ENCODE measurements around the gene TRIB2.

TRIB2 gene

DNA sequence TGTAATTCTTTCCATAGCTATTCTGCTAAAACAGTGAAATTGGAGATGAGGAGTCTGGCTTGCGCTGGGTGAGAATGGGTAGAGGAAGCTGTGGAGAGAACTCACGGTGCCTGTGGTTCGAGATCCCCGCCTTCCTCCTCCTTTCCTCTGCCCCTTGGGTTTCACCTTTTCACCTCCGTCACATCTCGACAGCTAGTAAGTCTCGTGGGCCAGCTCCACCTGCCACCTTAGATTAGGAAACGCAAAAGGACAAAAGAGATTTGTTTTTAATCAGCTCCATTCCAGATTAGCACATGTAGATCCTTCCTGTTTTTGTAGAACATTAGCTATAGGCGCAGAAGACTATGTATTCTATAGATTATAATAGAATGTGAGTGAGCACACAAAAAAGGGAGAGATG lies 20.6 kb downstream of the TRIB2 start:
- no peaks in the 10 kb centered on the region for H3K4me1 ChIP-seq (ENCODE audit: control insufficient read depth, insufficient read depth, low read length)
- H3K27me3 ChIP-seq (ENCODE audit: control insufficient read depth, insufficient read depth, low read length), result no peaks in the 10 kb centered on the region
- H3K9ac ChIP-seq (ENCODE audit: low read depth, low read length), result no peak overlapping the region
- no peak overlapping the region for H3K4me3 ChIP-seq (ENCODE audit: low read depth, low read length)
- H3K36me3 ChIP-seq (ENCODE audit: control insufficient read depth, insufficient read depth, low read length), result peaks cover 19% of the 10 kb centered on the region
- no peaks in the 10 kb centered on the region for H3K9me3 ChIP-seq (ENCODE audit: control insufficient read depth, insufficient read depth, low read length)

- Histone ChIP-seq H3K4me3 (ENCODE audit: low read depth, low read length) (no peak overlapping the region), H3K9me3 (ENCODE audit: control insufficient read depth, insufficient read depth, low read length) (no peaks in the 10 kb centered on the region), H3K9ac (ENCODE audit: low read depth, low read length) (no peak overlapping the region), H3K36me3 (ENCODE audit: control insufficient read depth, insufficient read depth, low read length) (peaks cover 19% of the 10 kb centered on the region), H3K4me1 (ENCODE audit: control insufficient read depth, insufficient read depth, low read length) (no peaks in the 10 kb centered on the region), H3K27me3 (ENCODE audit: control insufficient read depth, insufficient read depth, low read length) (no peaks in the 10 kb centered on the region)
These were observed 21.2 kb downstream of the TRIB2 start for GRCh38 chr2:12737738-12738485.

DNA sequence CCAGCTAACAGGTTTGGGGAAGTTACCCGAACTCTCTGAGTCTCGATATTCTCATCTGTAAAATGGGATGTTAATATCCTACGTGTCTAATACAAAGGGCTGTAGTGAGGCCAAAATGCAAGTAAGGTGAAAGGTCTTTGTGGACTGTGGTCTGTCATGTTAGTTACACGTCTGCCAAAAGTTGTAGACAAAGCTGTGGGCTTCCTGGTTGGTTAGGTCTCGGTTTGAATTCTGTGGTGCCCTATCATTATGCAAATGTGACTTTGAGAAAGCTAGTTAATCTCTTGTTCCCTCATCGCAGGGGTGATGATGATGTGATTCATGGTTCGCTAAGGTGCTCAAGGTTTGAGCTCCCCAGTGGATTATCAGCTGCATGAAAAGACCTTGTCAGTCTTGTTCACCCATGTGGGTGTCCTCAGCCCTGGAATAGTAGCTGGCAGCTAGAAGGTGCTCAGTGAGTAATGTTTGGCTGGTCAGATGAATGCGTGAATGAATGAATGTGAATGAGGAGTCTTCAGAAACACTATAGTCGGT lies 23.1 kb downstream of the TRIB2 start:
- no peaks in the 10 kb centered on the region for H3K27me3 ChIP-seq (ENCODE audit: control insufficient read depth, insufficient read depth, low read length)
- H3K4me1 ChIP-seq (ENCODE audit: control insufficient read depth, insufficient read depth, low read length), result no peaks in the 10 kb centered on the region
- no peak overlapping the region for H3K9ac ChIP-seq (ENCODE audit: low read depth, low read length)
- no peaks in the 10 kb centered on the region for H3K9me3 ChIP-seq (ENCODE audit: control insufficient read depth, insufficient read depth, low read length)
- no peak overlapping the region for H3K4me3 ChIP-seq (ENCODE audit: low read depth, low read length)
- peaks cover 19% of the 10 kb centered on the region for H3K36me3 ChIP-seq (ENCODE audit: control insufficient read depth, insufficient read depth, low read length)

- no peak overlapping the region for H3K4me3 ChIP-seq (ENCODE audit: low read depth, low read length)
- H3K9ac ChIP-seq (ENCODE audit: low read depth, low read length), result no peak overlapping the region
- H3K36me3 ChIP-seq (ENCODE audit: control insufficient read depth, insufficient read depth, low read length), result peaks cover 15% of the 10 kb centered on the region
- no peaks in the 10 kb centered on the region for H3K4me1 ChIP-seq (ENCODE audit: control insufficient read depth, insufficient read depth, low read length)
- H3K27me3 ChIP-seq (ENCODE audit: control insufficient read depth, insufficient read depth, low read length), result no peaks in the 10 kb centered on the region
- no peaks in the 10 kb centered on the region for H3K9me3 ChIP-seq (ENCODE audit: control insufficient read depth, insufficient read depth, low read length)
These were observed 24.6 kb downstream of the TRIB2 start for GRCh38 chr2:12741380-12741779.

DNA sequence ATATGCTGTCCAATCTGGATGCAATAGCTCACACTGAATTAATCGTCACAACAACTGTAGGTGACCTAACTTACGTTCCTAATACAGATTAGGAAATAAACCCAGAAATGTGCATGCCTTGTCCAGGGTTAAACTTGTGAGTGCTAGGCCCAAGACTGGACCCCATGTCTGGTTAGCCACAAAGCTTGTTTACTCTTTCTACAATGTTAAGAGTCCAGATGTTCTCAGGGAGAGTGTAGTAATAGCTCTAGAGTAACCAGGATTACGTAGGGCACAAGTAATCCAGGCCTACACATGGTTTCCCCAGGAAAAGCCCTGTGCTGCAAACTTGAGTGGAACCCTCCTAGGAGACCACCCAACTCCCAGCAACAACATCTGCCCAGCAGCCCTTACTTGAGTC lies 26.2 kb downstream of the TRIB2 start:
- no peaks in the 10 kb centered on the region for H3K27me3 ChIP-seq (ENCODE audit: control insufficient read depth, insufficient read depth, low read length)
- H3K36me3 ChIP-seq (ENCODE audit: control insufficient read depth, insufficient read depth, low read length), result peaks cover 10% of the 10 kb centered on the region
- no peaks in the 10 kb centered on the region for H3K4me1 ChIP-seq (ENCODE audit: control insufficient read depth, insufficient read depth, low read length)
- no peak overlapping the region for H3K4me3 ChIP-seq (ENCODE audit: low read depth, low read length)
- no peaks in the 10 kb centered on the region for H3K9me3 ChIP-seq (ENCODE audit: control insufficient read depth, insufficient read depth, low read length)
- no peak overlapping the region for H3K9ac ChIP-seq (ENCODE audit: low read depth, low read length)

DNA sequence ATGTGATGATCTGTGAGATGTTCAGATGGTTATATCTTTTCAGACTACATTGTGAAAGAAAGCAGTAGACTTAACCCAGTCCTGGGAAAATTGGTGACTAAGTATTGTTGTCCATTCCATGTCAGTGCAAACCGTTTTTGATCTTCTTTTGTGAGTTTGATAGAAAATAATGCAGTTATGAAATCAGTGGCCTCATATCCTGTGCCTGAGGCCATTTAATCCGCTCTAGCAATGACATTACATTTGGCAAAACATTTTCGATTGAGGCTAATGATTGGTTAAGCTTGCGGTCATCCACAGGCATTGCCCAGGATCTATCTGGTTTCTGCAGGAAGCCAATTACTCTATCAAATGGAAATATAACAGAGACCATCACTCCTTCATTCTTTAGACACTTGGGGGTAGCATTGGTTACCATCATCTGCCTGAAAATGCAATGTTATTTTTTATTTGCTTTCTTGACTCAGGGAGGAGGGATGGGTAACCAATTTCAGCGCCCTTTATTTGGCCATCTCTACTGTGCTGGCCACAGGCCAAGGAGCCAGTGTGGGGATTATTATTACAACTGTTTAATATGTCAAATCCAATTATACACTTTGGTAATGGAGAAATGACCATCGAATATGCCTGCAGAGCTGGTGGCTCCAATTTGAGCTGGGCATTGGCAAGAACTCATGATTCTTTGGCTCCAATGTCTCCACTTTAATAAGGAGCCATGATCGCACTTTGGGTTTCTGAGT lies 33.6 kb downstream of the TRIB2 start:
- H3K4me1 ChIP-seq (ENCODE audit: control insufficient read depth, insufficient read depth, low read length), result peaks cover 7% of the 10 kb centered on the region
- no peaks in the 10 kb centered on the region for H3K36me3 ChIP-seq (ENCODE audit: control insufficient read depth, insufficient read depth, low read length)
- H3K9me3 ChIP-seq (ENCODE audit: control insufficient read depth, insufficient read depth, low read length), result no peaks in the 10 kb centered on the region
- no peaks in the 10 kb centered on the region for H3K27me3 ChIP-seq (ENCODE audit: control insufficient read depth, insufficient read depth, low read length)
- no peak overlapping the region for H3K4me3 ChIP-seq (ENCODE audit: low read depth, low read length)
- H3K9ac ChIP-seq (ENCODE audit: low read depth, low read length), result no peak overlapping the region

DNA sequence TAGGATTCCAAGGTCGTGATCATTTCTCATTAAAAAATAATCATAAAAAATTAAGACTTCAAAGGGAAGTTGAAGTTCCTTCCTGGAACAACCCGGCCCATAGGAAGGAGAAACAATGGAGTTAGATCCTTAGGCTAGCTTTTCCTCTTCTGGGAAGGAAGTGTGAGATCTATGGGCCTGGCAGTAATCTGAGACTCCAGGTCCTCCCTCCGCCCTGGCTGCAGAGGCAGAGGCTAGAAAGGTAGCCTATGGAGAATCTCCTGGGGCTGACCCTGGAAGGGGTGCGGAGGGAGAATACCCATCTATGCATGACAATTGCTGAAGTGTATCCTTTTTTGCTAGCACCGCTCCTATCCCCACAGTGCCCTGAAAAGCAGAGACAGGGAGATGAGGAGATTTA lies 37.9 kb downstream of the TRIB2 start:
- H3K9me3 ChIP-seq (ENCODE audit: control insufficient read depth, insufficient read depth, low read length), result no peaks in the 10 kb centered on the region
- H3K4me3 ChIP-seq (ENCODE audit: low read depth, low read length), result no peak overlapping the region
- H3K4me1 ChIP-seq (ENCODE audit: control insufficient read depth, insufficient read depth, low read length), result peaks cover 10% of the 10 kb centered on the region
- no peak overlapping the region for H3K9ac ChIP-seq (ENCODE audit: low read depth, low read length)
- H3K36me3 ChIP-seq (ENCODE audit: control insufficient read depth, insufficient read depth, low read length), result no peaks in the 10 kb centered on the region
- peaks cover 2% of the 10 kb centered on the region for H3K27me3 ChIP-seq (ENCODE audit: control insufficient read depth, insufficient read depth, low read length)

DNA sequence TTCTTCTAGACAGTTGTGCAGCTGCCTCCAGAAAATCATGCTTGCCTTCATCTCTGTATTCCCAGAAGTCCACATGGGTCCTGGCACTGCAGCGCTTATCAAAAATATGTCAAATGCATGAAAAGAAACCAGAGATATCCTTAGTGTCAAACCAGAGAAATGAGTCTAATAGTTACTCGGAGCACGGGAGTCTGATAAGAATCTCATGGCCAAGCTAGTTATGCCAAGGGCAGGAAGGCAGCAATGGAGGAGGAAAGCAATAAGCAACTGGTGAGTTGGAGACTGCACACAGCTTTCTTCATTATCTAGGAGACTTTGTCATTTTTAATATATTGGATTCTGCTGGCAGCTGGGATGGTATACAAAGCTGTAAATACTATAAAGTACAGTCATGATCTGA lies 38.6 kb downstream of the TRIB2 start:
- Histone ChIP-seq H3K4me3 (ENCODE audit: low read depth, low read length) (no peak overlapping the region), H3K4me1 (ENCODE audit: control insufficient read depth, insufficient read depth, low read length) (peaks cover 10% of the 10 kb centered on the region), H3K9ac (ENCODE audit: low read depth, low read length) (no peak overlapping the region), H3K36me3 (ENCODE audit: control insufficient read depth, insufficient read depth, low read length) (no peaks in the 10 kb centered on the region), H3K27me3 (ENCODE audit: control insufficient read depth, insufficient read depth, low read length) (peaks cover 2% of the 10 kb centered on the region), H3K9me3 (ENCODE audit: control insufficient read depth, insufficient read depth, low read length) (no peaks in the 10 kb centered on the region)

- Histone ChIP-seq H3K36me3 (ENCODE audit: control insufficient read depth, insufficient read depth, low read length) (no peaks in the 10 kb centered on the region), H3K9me3 (ENCODE audit: control insufficient read depth, insufficient read depth, low read length) (no peaks in the 10 kb centered on the region), H3K4me1 (ENCODE audit: control insufficient read depth, insufficient read depth, low read length) (peaks cover 9% of the 10 kb centered on the region), H3K4me3 (ENCODE audit: low read depth, low read length) (no peak overlapping the region), H3K9ac (ENCODE audit: low read depth, low read length) (no peak overlapping the region), H3K27me3 (ENCODE audit: control insufficient read depth, insufficient read depth, low read length) (peaks cover 2% of the 10 kb centered on the region)
These were observed 42.5 kb downstream of the TRIB2 start for GRCh38 chr2:12759248-12759647.

DNA sequence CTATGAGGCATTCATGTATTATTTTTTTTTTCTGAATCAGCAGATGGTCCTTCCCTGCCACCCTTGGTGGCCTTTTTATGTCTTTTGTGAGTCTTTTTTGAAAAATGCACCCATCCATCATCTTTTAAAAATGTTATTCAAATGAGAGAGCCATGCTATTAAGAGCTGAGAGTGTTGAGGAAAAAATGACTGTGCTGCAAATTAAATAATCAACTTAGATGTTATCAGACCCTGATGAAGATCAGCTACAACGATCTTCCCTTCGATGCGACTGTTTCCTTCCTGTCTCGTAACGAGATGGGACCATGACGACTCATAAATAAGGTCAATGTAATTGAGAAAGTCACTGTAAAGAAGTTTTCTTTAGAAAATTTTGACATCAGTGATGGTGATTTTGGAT lies 44.4 kb downstream of the TRIB2 start:
- no peaks in the 10 kb centered on the region for H3K36me3 ChIP-seq (ENCODE audit: control insufficient read depth, insufficient read depth, low read length)
- H3K9me3 ChIP-seq (ENCODE audit: control insufficient read depth, insufficient read depth, low read length), result no peaks in the 10 kb centered on the region
- no peaks in the 10 kb centered on the region for H3K27me3 ChIP-seq (ENCODE audit: control insufficient read depth, insufficient read depth, low read length)
- peaks cover 3% of the 10 kb centered on the region for H3K4me1 ChIP-seq (ENCODE audit: control insufficient read depth, insufficient read depth, low read length)
- no peak overlapping the region for H3K4me3 ChIP-seq (ENCODE audit: low read depth, low read length)
- H3K9ac ChIP-seq (ENCODE audit: low read depth, low read length), result no peak overlapping the region

DNA sequence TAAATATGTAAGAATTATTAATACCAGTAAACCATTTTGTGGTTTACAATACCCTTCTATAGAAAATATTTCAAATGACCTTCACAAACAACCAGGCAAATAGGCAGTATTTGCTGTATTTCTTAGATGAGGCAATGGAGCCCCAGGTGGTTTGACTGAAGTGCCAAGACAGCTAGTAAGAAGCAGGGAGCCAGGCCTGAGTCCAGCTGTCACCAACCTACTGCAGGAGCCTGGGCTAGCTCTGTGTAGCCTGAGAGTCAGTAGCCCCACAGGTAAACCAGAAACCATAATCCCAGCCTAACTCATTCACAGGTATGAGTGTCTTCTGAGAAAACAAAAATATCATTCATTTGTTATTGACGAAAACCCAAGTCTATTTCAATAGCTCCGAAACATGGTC lies 45.6 kb downstream of the TRIB2 start:
- H3K9ac ChIP-seq (ENCODE audit: low read depth, low read length), result no peak overlapping the region
- H3K9me3 ChIP-seq (ENCODE audit: control insufficient read depth, insufficient read depth, low read length), result no peaks in the 10 kb centered on the region
- H3K27me3 ChIP-seq (ENCODE audit: control insufficient read depth, insufficient read depth, low read length), result peaks cover 1% of the 10 kb centered on the region
- no peaks in the 10 kb centered on the region for H3K4me1 ChIP-seq (ENCODE audit: control insufficient read depth, insufficient read depth, low read length)
- no peak overlapping the region for H3K4me3 ChIP-seq (ENCODE audit: low read depth, low read length)
- no peaks in the 10 kb centered on the region for H3K36me3 ChIP-seq (ENCODE audit: control insufficient read depth, insufficient read depth, low read length)

GRCh38 chr2:12762976-12763375 lies 46.2 kb downstream of the TRIB2 start:
- Histone ChIP-seq H3K27me3 (ENCODE audit: control insufficient read depth, insufficient read depth, low read length) (peaks cover 5% of the 10 kb centered on the region), H3K4me1 (ENCODE audit: control insufficient read depth, insufficient read depth, low read length) (no peaks in the 10 kb centered on the region), H3K36me3 (ENCODE audit: control insufficient read depth, insufficient read depth, low read length) (no peaks in the 10 kb centered on the region), H3K4me3 (ENCODE audit: low read depth, low read length) (no peak overlapping the region), H3K9me3 (ENCODE audit: control insufficient read depth, insufficient read depth, low read length) (no peaks in the 10 kb centered on the region), H3K9ac (ENCODE audit: low read depth, low read length) (no peak overlapping the region)
